Prostate gland (tissue), 2 donors: ENCODE data around the gene LBX2. TPM values are rescaled to one million over a fixed set of nuclear protein-coding genes. Genes with fewer than 3 reads are reported as not detected.
A peak's percentile ranks its signal among the peaks of the same experiment; 100 is the strongest.

Experiments used
- DNase-seq: peaks from one replicate; pipeline ENCODE4 v3.0.0-alpha.2; 2019; ENCODE audit warnings: low spot score
- H3K27ac ChIP-seq, 2 donors: fragments of 200-600 bp; sonication (generic); 2 replicates each; pipeline ENCODE4 v1.5.1; 2017 to 2019
- H3K27me3 ChIP-seq: fragments of 200-600 bp; sonication (generic); replicated peaks from 2 replicates; pipeline ENCODE4 v1.5.1; 2019; ENCODE audit not compliant: insufficient read depth
- H3K36me3 ChIP-seq, 2 donors: fragments of 200-600 bp; sonication (generic); 1 replicate in 1 of 2; 2 replicates in 1 of 2; pipeline versions ENCODE4 v1.5.1 to v1.8.1; 2017 to 2019
- H3K4me1 ChIP-seq: fragments of 200-600 bp; sonication (generic); replicated peaks from 2 replicates; pipeline ENCODE4 v1.5.1; 2019
- H3K4me3 ChIP-seq, 2 donors: fragments of 200-600 bp; sonication (generic); 2 replicates each; pipeline ENCODE4 v1.5.1; 2017 to 2019
- H3K9me3 ChIP-seq: fragments of 200-600 bp; sonication (generic); 2 replicates; pipeline ENCODE4 v1.5.1; 2017
- CTCF ChIP-seq, 4 experiments: fragments of 200-600 bp in 2 of 4; fragments of 450-650 bp in 2 of 4; sonication (generic) in 2 of 4; IDR thresholded peaks; 1 replicate in 3 of 4; 2 replicates in 1 of 4; pipeline ENCODE4 v1.5.1; 2016 to 2019; ENCODE audit warnings: antibody characterized with exemption in 4 of 4, mild to moderate bottlenecking in 2 of 4, moderate library complexity in 2 of 4
- POLR2A ChIP-seq: fragments of 450-650 bp; IDR thresholded peaks from one replicate; pipeline ENCODE4 v1.6.1; 2016; ENCODE audit warnings: antibody characterized with exemption, mild to moderate bottlenecking
- POLR2AphosphoS5 ChIP-seq: sonication (generic); formaldehyde crosslinking; IDR thresholded peaks from one replicate; pipeline ENCODE4 v1.6.1; 2017; ENCODE audit warnings: antibody characterized with exemption
- WGBS: methylation state at CpG from one replicate; pipeline ENCODE4 v1.1.5; 2018; 5-methylcytosine and 5-hydroxymethylcytosine counted together
- intact Hi-C: fragments of 100-400 bp; cut with DNase I; formaldehyde crosslinking; loops from one replicate; pipeline ENCODE4 v1.14.2; 2022
- total RNA-seq, 2 donors: library from RNA; depleted of rRNA; stranded (reverse); fragments of >200 nt; gene quantifications; one replicate each; pipeline ENCODE4 v1.1.0, GENCODE V29; 2016

LBX2 gene
- total RNA-seq: 1 to 10 TPM in 1 of 2 donors, not detected in 1; 1.2 TPM

GRCh38 chr2:74499267-74499939 is at the start of gene LBX2:
LBX2 (minus strand) TSS chr2:74499603; CDS start chr2:74499537, 66 bp downstream.
- TF ChIP-seq CTCF (IDR thresholded peaks at IDR 0.05) (no peak), POLR2A (no peak), POLR2AphosphoS5 (no peak)
- Histone ChIP-seq H3K36me3 (no peaks in the 10 kb centered on the region), H3K4me3 (peak within 1 kb of the TSS in 1 of 2 donors; percentile 3), H3K27me3 (peaks cover 20% of the 10 kb centered on the region), H3K9me3 (no peaks in the 10 kb centered on the region), H3K4me1 (no peaks in the 10 kb centered on the region), H3K27ac (no peak within 1 kb of the TSS)
- 6% methylated on average over 64 of the region's 65 CpGs for WGBS
- DNase-seq: no peak
- intact Hi-C loops: no loop called here

- H3K4me3 ChIP-seq: peak overlapping the region; percentile 40 to 44
- H3K27ac ChIP-seq: peak overlapping the region; percentile 20 to 49
- 8% methylated on average over 26 of the region's 26 CpGs for WGBS
- H3K27me3 ChIP-seq: no peaks in the 10 kb centered on the region
- H3K4me1 ChIP-seq: no peaks in the 10 kb centered on the region
- TF ChIP-seq POLR2AphosphoS5 (no peak), POLR2A (no peak), CTCF (IDR thresholded peaks at IDR 0.05) (no peak)
- no peaks in the 10 kb centered on the region for H3K36me3 ChIP-seq
- DNase-seq: no peak
- intact Hi-C loops: no loop called here
- H3K9me3 ChIP-seq: no peaks in the 10 kb centered on the region
Observed at GRCh38 chr2:74548285-74548899, 49.0 kb upstream of the LBX2 start.

- WGBS: 83% methylated on average over 3 of the region's 3 CpGs
- DNase-seq: no peak
- TF ChIP-seq POLR2AphosphoS5 (no peak), POLR2A (no peak), CTCF (IDR thresholded peaks at IDR 0.05) (no peak)
Observed at GRCh38 chr2:74546004-74546403, 46.6 kb upstream of the LBX2 start.

GRCh38 chr2:74544634-74545033 is 45.2 kb upstream of the LBX2 start:
- no peaks in the 10 kb centered on the region for H3K9me3 ChIP-seq
- intact Hi-C loops: no loop called here
- no peak overlapping the region for H3K27ac ChIP-seq
- H3K4me1 ChIP-seq: no peaks in the 10 kb centered on the region
- DNase-seq: no peak
- TF ChIP-seq POLR2A (no peak), CTCF (IDR thresholded peaks at IDR 0.05) (peak in 1 of 4 experiments; percentile 6)
- no peaks in the 10 kb centered on the region for H3K36me3 ChIP-seq
- H3K27me3 ChIP-seq: no peaks in the 10 kb centered on the region
- no peak overlapping the region for H3K4me3 ChIP-seq
- WGBS: 97% methylated on average over 3 of the region's 3 CpGs

More at GRCh38 chr2:74546004-74546403, 46.6 kb upstream of the LBX2 start:
- no peak overlapping the region for H3K4me3 ChIP-seq
- H3K4me1 ChIP-seq: no peaks in the 10 kb centered on the region
- H3K27me3 ChIP-seq: no peaks in the 10 kb centered on the region
- no peaks in the 10 kb centered on the region for H3K9me3 ChIP-seq
- no peaks in the 10 kb centered on the region for H3K36me3 ChIP-seq
- H3K27ac ChIP-seq: no peak overlapping the region
- intact Hi-C loops: no loop called here

- H3K27ac ChIP-seq: no peak overlapping the region
- intact Hi-C loops: no loop called here
- H3K36me3 ChIP-seq: no peaks in the 10 kb centered on the region
- H3K9me3 ChIP-seq: no peaks in the 10 kb centered on the region
- no peak for TF ChIP-seq POLR2A
- no peak for TF ChIP-seq POLR2AphosphoS5
- TF ChIP-seq CTCF (IDR thresholded peaks at IDR 0.05): no peak
- DNase-seq: no peak
- 93% methylated on average over 1 of the region's 1 CpG for WGBS
- H3K4me3 ChIP-seq: no peak overlapping the region
- H3K4me1 ChIP-seq: no peaks in the 10 kb centered on the region
- H3K27me3 ChIP-seq: no peaks in the 10 kb centered on the region
Observed at GRCh38 chr2:74542978-74543377, 43.6 kb upstream of the LBX2 start.
